Natural killer cell (primary cell): Measurements from ENCODE around the gene BACH2. TPM values are rescaled to one million over a fixed set of nuclear protein-coding genes. Genes with fewer than 3 reads are reported as not detected.

Source experiments
- ATAC-seq, 3 donors: fragments of 150-1000 bp in 2 of 3; fragments of 200-7000 bp in 1 of 3; cut with Tn5 transposase; 1 replicate in 1 of 3; 2 replicates in 2 of 3; pipeline ENCODE4 v1.10.0; 2021; ENCODE audit warnings: mild to moderate bottlenecking in 2 of 3, moderate library complexity in 2 of 3
- DNase-seq, 2 donors: peaks; one replicate each; pipeline versions ENCODE4 v3.0.0 to v3.0.0-alpha.2; 2013 to 2021; ENCODE audit warnings: mixed read lengths in 1 of 2
- H3K27ac ChIP-seq: one replicate; pipeline ENCODE4 v1.5.1; 2013; ENCODE audit warnings: mild to moderate bottlenecking, low read length
- H3K27me3 ChIP-seq: one replicate; pipeline ENCODE4 v1.6.1; 2013; ENCODE audit warnings: low read length; ENCODE audit not compliant: control insufficient read depth, insufficient read depth
- H3K36me3 ChIP-seq: one replicate; pipeline ENCODE4 v1.6.1; 2013; ENCODE audit warnings: low read length; ENCODE audit not compliant: control insufficient read depth, insufficient read depth
- H3K4me1 ChIP-seq: one replicate; pipeline ENCODE4 v1.6.1; 2013; ENCODE audit warnings: low read length; ENCODE audit not compliant: control insufficient read depth, insufficient read depth
- H3K4me3 ChIP-seq: one replicate; pipeline ENCODE4 v1.5.1; 2013; ENCODE audit warnings: low read length
- H3K9me3 ChIP-seq: one replicate; pipeline ENCODE4 v1.6.1; 2013; ENCODE audit warnings: low read length; ENCODE audit not compliant: control insufficient read depth, insufficient read depth
- H3K27ac Mint-ChIP-seq, 2 donors: one replicate each; pipeline ENCODE4 v1.8.0; 2022; ENCODE audit warnings: mild to moderate bottlenecking in 2 of 2, mixed read lengths in 2 of 2, moderate library complexity in 1 of 2
- H3K27me3 Mint-ChIP-seq, 2 donors: one replicate each; pipeline ENCODE4 v1.8.0; 2022; ENCODE audit warnings: low read depth in 2 of 2, mixed read lengths in 2 of 2
- H3K36me3 Mint-ChIP-seq: one replicate; pipeline ENCODE4 v1.8.0; 2022; ENCODE audit warnings: mixed read lengths
- H3K4me1 Mint-ChIP-seq, 2 donors: one replicate each; pipeline ENCODE4 v1.8.0; 2022; ENCODE audit warnings: mixed read lengths in 2 of 2
- H3K4me3 Mint-ChIP-seq: one replicate; pipeline ENCODE4 v1.8.0; 2022; ENCODE audit warnings: mild to moderate bottlenecking, moderate library complexity, mixed read lengths
- H3K9me3 Mint-ChIP-seq, 2 donors: one replicate each; pipeline ENCODE4 v1.8.0; 2022; ENCODE audit warnings: mixed read lengths in 2 of 2
- CTCF ChIP-seq: fragments of 200-600 bp; IDR thresholded peaks from one replicate; pipeline ENCODE4 v1.8.0; 2022; ENCODE audit warnings: antibody characterized with exemption
- WGBS: methylation state at CpG from one replicate; pipeline ENCODE4 v1.1.7; 2013; ENCODE audit warnings: missing lambda C conversion rate; ENCODE audit not compliant: insufficient coverage; 5-methylcytosine and 5-hydroxymethylcytosine counted together
- intact Hi-C: fragments of 100-400 bp; cut with micrococcal nuclease; formaldehyde crosslinking; loops from one replicate; pipeline ENCODE4 v1.14.2; 2022
- total RNA-seq, 4 donors: library from RNA; stranded (reverse); fragments of 120-200 nt in 1 of 4; gene quantifications; one replicate each; pipeline versions ENCODE4 v1.2.3 to v1.2.4, GENCODE V29; 2013 to 2022

The BACH2 gene
- total RNA-seq, 3 donors from 2014 or later (not counting 1 experiment from before 2014, with no cell fraction given) = 32.1 to 37.8 (median 32.7) TPM

- peak; percentile 37 to 57 (median 48) for ATAC-seq
These were observed 325.9 kb downstream of the BACH2 start for GRCh38 chr6:89970609-89971337.

GRCh38 chr6:89970072-89970471, 326.6 kb downstream of the BACH2 start:
- Mint-ChIP-seq H3K9me3 (no peaks in the 10 kb centered on the region), H3K4me1 (peaks cover 19 to 21% of the 10 kb centered on the region in 2 donors), H3K27me3 (no peaks in the 10 kb centered on the region), H3K4me3 (no peak overlapping the region), H3K27ac (no peak overlapping the region), H3K36me3 (no peaks in the 10 kb centered on the region)
- ATAC-seq (no peak), DNase-seq (no peak)
- 96% methylated on average over 7 of the region's 7 CpGs for WGBS
- peaks cover 5% of the 10 kb centered on the region for H3K4me1 ChIP-seq
- no peak overlapping the region for H3K27ac ChIP-seq
- no peak overlapping the region for H3K4me3 ChIP-seq
- intact Hi-C loops = no loop called here
- no peaks in the 10 kb centered on the region for H3K27me3 ChIP-seq
- peaks cover 4% of the 10 kb centered on the region for H3K36me3 ChIP-seq
- TF ChIP-seq CTCF = no peak
- no peaks in the 10 kb centered on the region for H3K9me3 ChIP-seq

More at GRCh38 chr6:89970609-89971337, 325.9 kb downstream of the BACH2 start:
- peak in 1 of 2 donors; percentile 65 for DNase-seq
- intact Hi-C loops = no loop called here
- H3K27ac Mint-ChIP-seq = no peak overlapping the region
- no peak overlapping the region for H3K4me3 Mint-ChIP-seq
- H3K36me3 Mint-ChIP-seq = no peaks in the 10 kb centered on the region
- Histone ChIP-seq H3K4me3 (no peak overlapping the region), H3K4me1 (peaks cover 5% of the 10 kb centered on the region), H3K9me3 (no peaks in the 10 kb centered on the region), H3K27me3 (no peaks in the 10 kb centered on the region), H3K27ac (no peak overlapping the region), H3K36me3 (peaks cover 4% of the 10 kb centered on the region)
- no peaks in the 10 kb centered on the region for H3K9me3 Mint-ChIP-seq
- WGBS = 58% methylated on average over 6 of the region's 8 CpGs
- peaks cover 13 to 16% of the 10 kb centered on the region in 2 donors for H3K4me1 Mint-ChIP-seq
- no peaks in the 10 kb centered on the region for H3K27me3 Mint-ChIP-seq
- peak; percentile 30 for TF ChIP-seq CTCF

GRCh38 chr6:89966913-89967312, 329.7 kb downstream of the BACH2 start:
- H3K27ac Mint-ChIP-seq = no peak overlapping the region
- Histone ChIP-seq H3K9me3 (no peaks in the 10 kb centered on the region), H3K4me1 (peaks cover 2% of the 10 kb centered on the region), H3K36me3 (peaks cover 6% of the 10 kb centered on the region), H3K27ac (no peak overlapping the region), H3K4me3 (no peak overlapping the region), H3K27me3 (no peaks in the 10 kb centered on the region)
- 84% methylated on average over 3 of the region's 3 CpGs for WGBS
- H3K36me3 Mint-ChIP-seq = no peaks in the 10 kb centered on the region
- no peak for TF ChIP-seq CTCF
- DNase-seq (no peak), ATAC-seq (no peak)
- H3K9me3 Mint-ChIP-seq = no peaks in the 10 kb centered on the region
- H3K4me1 Mint-ChIP-seq = peaks cover 14 to 17% of the 10 kb centered on the region in 2 donors
- H3K4me3 Mint-ChIP-seq = no peak overlapping the region
- H3K27me3 Mint-ChIP-seq = no peaks in the 10 kb centered on the region
- intact Hi-C loops = no loop called here

- H3K4me1 ChIP-seq = no peaks in the 10 kb centered on the region
- DNase-seq (no peak), ATAC-seq (no peak)
- TF ChIP-seq CTCF = no peak
- H3K27me3 ChIP-seq = no peaks in the 10 kb centered on the region
- Mint-ChIP-seq H3K27ac (no peak overlapping the region), H3K9me3 (no peaks in the 10 kb centered on the region), H3K4me3 (no peak overlapping the region), H3K4me1 (peaks cover 6 to 11% of the 10 kb centered on the region in 2 donors), H3K27me3 (no peaks in the 10 kb centered on the region), H3K36me3 (no peaks in the 10 kb centered on the region)
- H3K9me3 ChIP-seq = no peaks in the 10 kb centered on the region
- no peak overlapping the region for H3K27ac ChIP-seq
- H3K36me3 ChIP-seq = peaks cover 6% of the 10 kb centered on the region
- H3K4me3 ChIP-seq = no peak overlapping the region
- intact Hi-C loops = no loop called here
- 100% methylated on average over 1 of the region's 1 CpG for WGBS
These were observed 330.5 kb downstream of the BACH2 start for GRCh38 chr6:89966228-89966544.
